Naive thymus-derived CD4-positive, alpha-beta T cell (primary cell): ENCODE results near the gene ZNF341. TPM values are rescaled to one million over a fixed set of nuclear protein-coding genes. Genes with fewer than 3 reads are reported as not detected.

Experiments used
- ATAC-seq: fragments of 150-1000 bp; cut with Tn5 transposase; 2 replicates; pipeline ENCODE4 v1.10.0; 2021; ENCODE audit warnings: mild to moderate bottlenecking, moderate library complexity
- CTCF ChIA-PET: fragments of 350-600 bp; sonication (Branson Sonifier 250); formaldehyde crosslinking; loops from one replicate; lab custom pipeline; 2021; ENCODE audit warnings: antibody characterized with exemption; lab: Charles Lee
- POLR2A ChIA-PET: fragments of 350-600 bp; sonication (Branson Sonifier 250); formaldehyde crosslinking; loops from one replicate; lab custom pipeline; 2021; ENCODE audit warnings: antibody characterized with exemption, inconsistent platforms; lab: Charles Lee
- DNase-seq, 9 donors: peaks; one replicate each; pipeline versions ENCODE4 v3.0.0 to v3.0.0-alpha.2; 2020 to 2022; ENCODE audit warnings: mixed read lengths in 1 of 9
- H3K27ac ChIP-seq: one replicate; pipeline ENCODE4 v1.7.0; 2013; ENCODE audit warnings: mild to moderate bottlenecking, low read depth, low read length, moderate library complexity
- H3K27me3 ChIP-seq, 2 donors: one replicate each; pipeline ENCODE4 v1.7.0; 2013; ENCODE audit warnings: low read length in 2 of 2, mild to moderate bottlenecking in 2 of 2, moderate library complexity in 2 of 2; ENCODE audit not compliant: control insufficient read depth in 2 of 2, insufficient read depth in 2 of 2
- H3K36me3 ChIP-seq, 3 experiments: 1 replicate in 2 of 3; 2 replicates in 1 of 3; pipeline ENCODE4 v1.7.0; 2013; ENCODE audit warnings: low read length in 3 of 3, mild to moderate bottlenecking in 3 of 3, moderate library complexity in 1 of 3; ENCODE audit not compliant: insufficient read depth in 3 of 3, control insufficient read depth in 2 of 3
- H3K4me1 ChIP-seq, 2 donors: one replicate each; pipeline ENCODE4 v1.7.0; 2013; ENCODE audit warnings: low read length in 2 of 2, mild to moderate bottlenecking in 2 of 2, moderate library complexity in 1 of 2; ENCODE audit not compliant: control insufficient read depth in 2 of 2, insufficient read depth in 2 of 2
- H3K4me3 ChIP-seq: 2 replicates; pipeline ENCODE4 v1.7.0; 2013; ENCODE audit warnings: mild to moderate bottlenecking, low read length
- H3K9me3 ChIP-seq, 3 experiments: 1 replicate in 2 of 3; 2 replicates in 1 of 3; pipeline ENCODE4 v1.7.0; 2013; ENCODE audit warnings: low read length in 3 of 3; ENCODE audit not compliant: control insufficient read depth in 2 of 3
- H3K27ac Mint-ChIP-seq, 9 donors: one replicate each; pipeline ENCODE4 v1.8.0; 2020 to 2022; ENCODE audit warnings: mixed read lengths in 9 of 9, mild to moderate bottlenecking in 8 of 9, moderate library complexity in 5 of 9, inconsistent platforms in 2 of 9
- H3K27me3 Mint-ChIP-seq, 5 donors: one replicate each; pipeline ENCODE4 v1.8.0; 2021 to 2022; ENCODE audit warnings: mixed read lengths in 5 of 5, mild to moderate bottlenecking in 1 of 5
- H3K36me3 Mint-ChIP-seq, 5 donors: one replicate each; pipeline ENCODE4 v1.8.0; 2020 to 2022; ENCODE audit warnings: mixed read lengths in 5 of 5, mild to moderate bottlenecking in 3 of 5, inconsistent platforms in 1 of 5
- H3K4me1 Mint-ChIP-seq, 7 donors: one replicate each; pipeline ENCODE4 v1.8.0; 2020 to 2022; ENCODE audit warnings: mixed read lengths in 7 of 7, mild to moderate bottlenecking in 3 of 7, inconsistent platforms in 1 of 7
- H3K4me3 Mint-ChIP-seq, 10 donors: one replicate each; pipeline ENCODE4 v1.8.0; 2020 to 2022; ENCODE audit warnings: mild to moderate bottlenecking in 10 of 10, mixed read lengths in 10 of 10, moderate library complexity in 6 of 10, inconsistent platforms in 2 of 10
- H3K9me3 Mint-ChIP-seq, 11 donors: one replicate each; pipeline ENCODE4 v1.8.0; 2020 to 2022; ENCODE audit warnings: mixed read lengths in 11 of 11, mild to moderate bottlenecking in 4 of 11, inconsistent platforms in 1 of 11, moderate library complexity in 1 of 11
- intact Hi-C, 2 donors: fragments of 100-400 bp; cut with micrococcal nuclease; formaldehyde crosslinking; loops; one replicate each; pipeline ENCODE4 v1.15.1; 2023
- polyA plus RNA-seq, 2 donors: library from polyadenylated mRNA; unstranded; fragments of 300-500 nt; fragmentation: Illumina TruSeq; gene quantifications; one replicate each; pipeline ENCODE4 v1.2.3, GENCODE V29; 2021
- total RNA-seq, 6 experiments: library from RNA in 5 of 6; stranded (reverse) in 5 of 6; gene quantifications; 1 replicate in 5 of 6; 2 replicates in 1 of 6; pipeline ENCODE4 v1.2.3 and lab custom pipeline; 2021 to 2026

ZNF341 gene
- total RNA-seq (1 to 10 TPM; 3.5 to 6.1 (median 5.5) TPM), polyA plus RNA-seq (1 to 10 TPM; 1.5 to 3.4 TPM), total RNA-seq (lab: John Stamatoyannopoulos, UW) (5.9 reads per million, percentile 27 among the genes with 10 or more reads in this experiment)

GRCh38 chr20:33731693-33732165 lies at the start of gene ZNF341:
Gene ZNF341, plus strand, starts transcription at chr20:33731996. Its CDS starts 26 bp downstream, at chr20:33732022.
- peaks cover 2 to 14% (median 7%) of the 10 kb centered on the region in 5 donors for H3K36me3 Mint-ChIP-seq
- CTCF ChIA-PET, result interaction anchor here (0.9 to 1.3 kb wide), 3 partner anchors 52 to 127 kb away, joined by 3 read pairs; no protein-coding TSS in a partner anchor
- H3K9me3 Mint-ChIP-seq, result peaks cover 2 to 13% (median 4%) of the 10 kb centered on the region in 11 donors

GRCh38 chr20:33684533-33685327 lies 47.1 kb upstream of the ZNF341 start:
- Histone ChIP-seq H3K4me3 (no peak overlapping the region), H3K4me1 (peaks cover 9 to 29% of the 10 kb centered on the region in 2 donors), H3K36me3 (no peaks in the 10 kb centered on the region), H3K9me3 (no peaks in the 10 kb centered on the region), H3K27me3 (no peaks in the 10 kb centered on the region), H3K27ac (no peak overlapping the region)
- ATAC-seq (no peak), DNase-seq (no peak)
- Mint-ChIP-seq H3K27ac (peak overlapping the region in 2 of 9 donors; percentile 51 to 88), H3K36me3 (peaks cover 0 to 8% (median 0%) of the 10 kb centered on the region in 5 donors), H3K4me1 (peaks cover 7 to 79% (median 40%) of the 10 kb centered on the region in 7 donors), H3K4me3 (peak overlapping the region in 9 of 10 donors; percentile 26 to 95 (median 60)), H3K27me3 (no peaks in the 10 kb centered on the region), H3K9me3 (no peaks in the 10 kb centered on the region)
- intact Hi-C loops, result loop anchor here in 1 of 2 donors (1.0 kb wide), 2 partner anchors 10 to 309 kb away; partner anchors contain the start of genes NECAB3 and RALY
- POLR2A ChIA-PET, result interaction anchor here (0.7 to 1.9 kb wide), 6 partner anchors 17 to 591 kb away, joined by 3 to 9 read pairs (median 4); partner anchors contain the start of genes ACTL10 and PXMP4
- CTCF ChIA-PET, result interaction anchor here (0.6 to 1.0 kb wide), 3 partner anchors 14 to 33 kb away, joined by 3 to 4 read pairs (median 3); no protein-coding TSS in a partner anchor

More at GRCh38 chr20:33731693-33732165, at the start of gene ZNF341:
- Histone ChIP-seq H3K4me3 (peak within 1 kb of the TSS; percentile 84), H3K27ac (peak within 1 kb of the TSS; percentile 75), H3K4me1 (peaks cover 3 to 18% of the 10 kb centered on the region in 2 donors), H3K27me3 (no peaks in the 10 kb centered on the region), H3K9me3 (peaks cover 0 to 7% (median 0%) of the 10 kb centered on the region in 3 experiments), H3K36me3 (no peaks in the 10 kb centered on the region)
- H3K4me1 Mint-ChIP-seq, result peaks cover 12 to 36% (median 20%) of the 10 kb centered on the region in 7 donors
- intact Hi-C loops, result loop anchor here (1.0 to 5.0 kb wide), 14 partner anchors 11 to 827 kb away; partner anchors contain the start of genes CHMP4B (in 2 of the 2), E2F1 (in 2 of the 2), EIF2S2 (in 2 of the 2) and PXMP4 (in 2 of the 2)
- H3K27ac Mint-ChIP-seq, result peak within 1 kb of the TSS; percentile 90 to 98 (median 97)
- peak; percentile 92 for ATAC-seq
- POLR2A ChIA-PET, result interaction anchor here (0.6 to 2.7 kb wide), 12 partner anchors 11 to 381 kb away, joined by 3 to 36 read pairs (median 7); partner anchors contain the start of genes ACTL10, C20orf144, CBFA2T2 and CHMP4B
- H3K27me3 Mint-ChIP-seq, result peaks cover 0 to 3% (median 0%) of the 10 kb centered on the region in 5 donors
- peak in 7 of 9 donors; percentile 84 to 92 (median 88) for DNase-seq
- H3K4me3 Mint-ChIP-seq, result peak within 1 kb of the TSS; percentile 82 to 97 (median 90)

GRCh38 chr20:33685328-33686099 lies 46.3 kb upstream of the ZNF341 start:
- H3K36me3 Mint-ChIP-seq, result peaks cover 0 to 8% (median 0%) of the 10 kb centered on the region in 5 donors
- intact Hi-C loops, result loop anchor here (1.0 kb wide), 8 partner anchors 11 to 427 kb away; partner anchors contain the start of genes EIF2S2 (in 2 of the 2), NECAB3 (in 2 of the 2), PXMP4 (in 2 of the 2) and ACTL10 (in 1 of the 2)
- H3K27ac Mint-ChIP-seq, result peak overlapping the region in 2 of 9 donors; percentile 51 to 88
- H3K9me3 Mint-ChIP-seq, result no peaks in the 10 kb centered on the region
- Histone ChIP-seq H3K36me3 (no peaks in the 10 kb centered on the region), H3K27me3 (no peaks in the 10 kb centered on the region), H3K9me3 (no peaks in the 10 kb centered on the region), H3K4me1 (peaks cover 3 to 27% of the 10 kb centered on the region in 2 donors), H3K27ac (peak overlapping the region; percentile 42), H3K4me3 (peak overlapping the region; percentile 55)
- DNase-seq (peak in 3 of 9 donors; percentile 8 to 74 (median 31)), ATAC-seq (peak; percentile 7)
- ChIA-PET CTCF (interaction anchor here (0.6 to 1.0 kb wide), 3 partner anchors 15 to 32 kb away, joined by 3 to 4 read pairs (median 3); no protein-coding TSS in a partner anchor), POLR2A (interaction anchor here (0.7 to 1.9 kb wide), 6 partner anchors 17 to 592 kb away, joined by 3 to 9 read pairs (median 4); partner anchors contain the start of genes ACTL10 and PXMP4)
- H3K27me3 Mint-ChIP-seq, result no peaks in the 10 kb centered on the region
- peak overlapping the region; percentile 56 to 95 (median 72) for H3K4me3 Mint-ChIP-seq
- peaks cover 11 to 77% (median 42%) of the 10 kb centered on the region in 7 donors for H3K4me1 Mint-ChIP-seq

GRCh38 chr20:33686100-33686983 lies 45.5 kb upstream of the ZNF341 start, which contains the start of gene E2F1:
Gene E2F1, minus strand, starts transcription at chr20:33686385. Its CDS starts 121 bp downstream, at chr20:33686264.
- no peaks in the 10 kb centered on the region for H3K36me3 ChIP-seq
- ChIA-PET CTCF (interaction anchor here (1.0 to 1.1 kb wide), 3 partner anchors 16 to 22 kb away, joined by 3 to 4 read pairs (median 3); no protein-coding TSS in a partner anchor), POLR2A (interaction anchor here (0.7 to 1.9 kb wide), 6 partner anchors 18 to 247 kb away, joined by 3 to 9 read pairs (median 4); partner anchors contain the start of gene ACTL10)
- no peaks in the 10 kb centered on the region for H3K27me3 ChIP-seq
- Mint-ChIP-seq H3K4me3 (peak within 1 kb of the TSS; percentile 74 to 95 (median 84)), H3K27me3 (no peaks in the 10 kb centered on the region), H3K36me3 (peaks cover 0 to 5% (median 0%) of the 10 kb centered on the region in 5 donors), H3K27ac (peak within 1 kb of the TSS; percentile 6 to 95 (median 84)), H3K4me1 (peaks cover 11 to 72% (median 38%) of the 10 kb centered on the region in 7 donors), H3K9me3 (no peaks in the 10 kb centered on the region)
- intact Hi-C loops, result loop anchor here (1.0 kb wide), 7 partner anchors 12 to 426 kb away; partner anchors contain the start of genes EIF2S2 (in 2 of the 2), PXMP4 (in 2 of the 2), ACTL10 (in 1 of the 2) and CHMP4B (in 1 of the 2)
- H3K4me3 ChIP-seq, result peak within 1 kb of the TSS; percentile 55
- DNase-seq, result peak; percentile 85 to 98 (median 90)
- H3K4me1 ChIP-seq, result peaks cover 3 to 27% of the 10 kb centered on the region in 2 donors
- H3K27ac ChIP-seq, result peak within 1 kb of the TSS; percentile 59
- no peaks in the 10 kb centered on the region for H3K9me3 ChIP-seq
- peak; percentile 98 for ATAC-seq
